ENCODE measurements around the gene DPY30.

DNA sequence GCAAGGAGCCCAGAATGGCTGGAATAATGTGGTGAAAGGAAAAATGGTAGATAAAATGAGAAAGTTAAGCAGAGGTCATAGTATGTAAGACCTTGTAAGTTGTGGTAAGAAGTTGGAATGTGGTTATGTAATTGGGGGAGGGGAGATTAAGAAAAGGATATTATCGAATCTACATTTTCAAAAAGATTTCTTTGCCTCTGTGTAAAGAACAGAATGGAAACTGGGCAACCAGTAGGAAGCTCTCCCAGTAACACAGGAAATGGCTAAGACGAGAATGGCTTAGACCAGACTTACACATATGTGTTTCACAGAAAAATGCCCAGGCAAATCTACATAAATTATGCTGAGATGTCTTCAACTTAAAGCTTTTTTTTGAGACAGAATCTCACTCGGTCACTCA is 42.0 kb downstream of the DPY30 start:
- TF ChIP-seq CTCF (IDR thresholded peaks at IDR 0.05; ENCODE audit: insufficient read depth, low read length, poor library complexity, severe bottlenecking) (no peak), EZH2phosphoT487 (conservative IDR thresholded peaks at IDR 0.05; ENCODE audit: low read length) (no peak)

Data from SU-DHL-6 (cell line).